T-helper 2 cell (primary cell): ENCODE results near the gene SERPINI2.

Experiments used
- DNase-seq, 5 experiments: peaks; one replicate each; pipeline versions ENCODE4 v3.0.0 to v3.0.0-alpha.2; 2012 to 2022
- total RNA-seq, 2 donors: gene quantifications; one replicate each; lab custom pipeline; 2026; lab: John Stamatoyannopoulos, UW

The SERPINI2 gene
- total RNA-seq, result 0 reads per million in 2 donors

GRCh38 chr3:167473863-167474262, at the start of gene SERPINI2:
Gene SERPINI2, minus strand, starts transcription at chr3:167474042. Its CDS starts 2,208 bp downstream, at chr3:167471834.
- DNase-seq, result no peak

GRCh38 chr3:167521006-167521355, 47.1 kb upstream of the SERPINI2 start:
- DNase-seq, result no peak

- no peak for DNase-seq
Measured at GRCh38 chr3:167520266-167521005, 46.6 kb upstream of the SERPINI2 start.

- DNase-seq, result no peak
Measured at GRCh38 chr3:167507954-167508353, 34.1 kb upstream of the SERPINI2 start.

- no peak for DNase-seq
Measured at GRCh38 chr3:167502401-167502800, 28.6 kb upstream of the SERPINI2 start.

- no peak for DNase-seq
Measured at GRCh38 chr3:167501941-167502340, 28.1 kb upstream of the SERPINI2 start.

- DNase-seq, result no peak
Measured at GRCh38 chr3:167497903-167498302, 24.1 kb upstream of the SERPINI2 start.

- DNase-seq, result no peak
Measured at GRCh38 chr3:167493244-167493643, 19.4 kb upstream of the SERPINI2 start.

GRCh38 chr3:167491621-167492020, 17.8 kb upstream of the SERPINI2 start:
- no peak for DNase-seq

GRCh38 chr3:167489571-167489970, 15.7 kb upstream of the SERPINI2 start:
- DNase-seq, result no peak

GRCh38 chr3:167487556-167487955, 13.7 kb upstream of the SERPINI2 start:
- DNase-seq, result no peak

GRCh38 chr3:167484551-167484950, 10.7 kb upstream of the SERPINI2 start:
- DNase-seq, result no peak

GRCh38 chr3:167483708-167484475, 10.1 kb upstream of the SERPINI2 start:
- no peak for DNase-seq

GRCh38 chr3:167481164-167481563, 7.3 kb upstream of the SERPINI2 start:
- DNase-seq, result no peak

- no peak for DNase-seq
Measured at GRCh38 chr3:167480748-167481147, 6.9 kb upstream of the SERPINI2 start.

GRCh38 chr3:167469381-167469780, 4.5 kb downstream of the SERPINI2 start:
- DNase-seq, result no peak

GRCh38 chr3:167467848-167468611, 5.8 kb downstream of the SERPINI2 start:
- no peak for DNase-seq

GRCh38 chr3:167466966-167467365, 6.9 kb downstream of the SERPINI2 start:
- DNase-seq, result no peak

- DNase-seq, result no peak
Measured at GRCh38 chr3:167456157-167456799, 17.6 kb downstream of the SERPINI2 start.

- no peak for DNase-seq
Measured at GRCh38 chr3:167453815-167454214, 20.0 kb downstream of the SERPINI2 start.

GRCh38 chr3:167451282-167451681, 22.6 kb downstream of the SERPINI2 start:
- no peak for DNase-seq

GRCh38 chr3:167450675-167451074, 23.2 kb downstream of the SERPINI2 start:
- no peak for DNase-seq

- no peak for DNase-seq
Measured at GRCh38 chr3:167450195-167450594, 23.6 kb downstream of the SERPINI2 start.
